Measurements from ENCODE around the gene LRRC27. TPM values are rescaled to one million over a fixed set of nuclear protein-coding genes. Genes with fewer than 3 reads are reported as not detected.
"Not testable (repeated sequence)": the region's sequence is repeated elsewhere in the genome, so short reads cannot be mapped to it uniquely, and the experiment has no call there.

LRRC27 gene
- total and polyA plus RNA-seq, 2 donors (not counting 1 experiment from before 2014, with no cell fraction given) = 4.1 to 11.7 TPM

- H3K4me2 ChIP-seq (ENCODE audit: extremely low read depth, insufficient read depth, low read length) = no peak overlapping the region
- H3K36me3 ChIP-seq (ENCODE audit: control insufficient read depth, insufficient read depth, low read length) = no peaks in the 10 kb centered on the region
- H3K4me3 ChIP-seq (replicated peaks in 1 of 4; ENCODE audit: control extremely low read depth in 1 of 4, insufficient read depth in 1 of 4, low read depth in 3 of 4, low read length in 4 of 4) = no peak overlapping the region
- no peaks in the 10 kb centered on the region for H3K27me3 ChIP-seq (ENCODE audit: control insufficient read depth, insufficient read depth, low read length)
- TF ChIP-seq EZH2 (IDR thresholded peaks at IDR 0.05; ENCODE audit: low read length, missing control alignments) = no peak
- TF ChIP-seq CTCF (conservative IDR thresholded peaks at IDR 0.05 in 1 of 2, IDR thresholded peaks at IDR 0.05 in 1 of 2; ENCODE audit: low read depth in 1 of 2, low read length in 2 of 2) = no peak
- no peak overlapping the region for H2AFZ ChIP-seq (ENCODE audit: low read length)
- no peaks in the 10 kb centered on the region for H3K4me1 ChIP-seq (ENCODE audit: control insufficient read depth, extremely low read depth, insufficient read depth, low read length)
- H3K9me3 ChIP-seq (ENCODE audit: control insufficient read depth, insufficient read depth, low read depth, low read length) = no peaks in the 10 kb centered on the region
- no peaks in the 10 kb centered on the region for H3K79me2 ChIP-seq (ENCODE audit: control insufficient read depth, insufficient read depth, low read length)
- DNase-seq (ENCODE audit: low read depth in 2 of 2) = no peak
- no peaks in the 10 kb centered on the region for H4K20me1 ChIP-seq (ENCODE audit: control insufficient read depth, extremely low read depth, insufficient read depth, low read length)
- H3K9ac ChIP-seq (ENCODE audit: insufficient read depth, low read length) = no peak overlapping the region
- H3K27ac ChIP-seq (ENCODE audit: insufficient read depth, low read length) = no peak overlapping the region
Observed at GRCh38 chr10:132385721-132386418, 53.9 kb downstream of the LRRC27 start.

GRCh38 chr10:132386419-132386831 lies 54.4 kb downstream of the LRRC27 start:
- Histone ChIP-seq H3K9me3 (ENCODE audit: control insufficient read depth, insufficient read depth, low read depth, low read length) (no peaks in the 10 kb centered on the region), H3K4me1 (ENCODE audit: control insufficient read depth, extremely low read depth, insufficient read depth, low read length) (no peaks in the 10 kb centered on the region), H3K27ac (ENCODE audit: insufficient read depth, low read length) (no peak overlapping the region), H3K36me3 (ENCODE audit: control insufficient read depth, insufficient read depth, low read length) (no peaks in the 10 kb centered on the region), H2AFZ (ENCODE audit: low read length) (no peak overlapping the region), H3K4me2 (ENCODE audit: extremely low read depth, insufficient read depth, low read length) (no peak overlapping the region), H3K9ac (ENCODE audit: insufficient read depth, low read length) (no peak overlapping the region), H3K27me3 (ENCODE audit: control insufficient read depth, insufficient read depth, low read length) (no peaks in the 10 kb centered on the region), H3K79me2 (ENCODE audit: control insufficient read depth, insufficient read depth, low read length) (no peaks in the 10 kb centered on the region), H3K4me3 (replicated peaks in 1 of 4; ENCODE audit: control extremely low read depth in 1 of 4, insufficient read depth in 1 of 4, low read depth in 3 of 4, low read length in 4 of 4) (no peak overlapping the region), H4K20me1 (ENCODE audit: control insufficient read depth, extremely low read depth, insufficient read depth, low read length) (no peaks in the 10 kb centered on the region)
- DNase-seq (ENCODE audit: low read depth in 2 of 2) = no peak
- TF ChIP-seq CTCF (conservative IDR thresholded peaks at IDR 0.05 in 1 of 2, IDR thresholded peaks at IDR 0.05 in 1 of 2; ENCODE audit: low read depth in 1 of 2, low read length in 2 of 2) = no peak
- TF ChIP-seq EZH2 (IDR thresholded peaks at IDR 0.05; ENCODE audit: low read length, missing control alignments) = no peak

GRCh38 chr10:132386896-132387295 lies 54.9 kb downstream of the LRRC27 start:
- H3K4me2 ChIP-seq (ENCODE audit: extremely low read depth, insufficient read depth, low read length); DNase-seq (ENCODE audit: low read depth in 2 of 2); H3K27me3 ChIP-seq (ENCODE audit: control insufficient read depth, insufficient read depth, low read length); H3K9me3 ChIP-seq (ENCODE audit: control insufficient read depth, insufficient read depth, low read depth, low read length); H3K27ac ChIP-seq (ENCODE audit: insufficient read depth, low read length); H2AFZ ChIP-seq (ENCODE audit: low read length); H3K4me1 ChIP-seq (ENCODE audit: control insufficient read depth, extremely low read depth, insufficient read depth, low read length); H3K4me3 ChIP-seq (replicated peaks in 1 of 4; ENCODE audit: control extremely low read depth in 1 of 4, insufficient read depth in 1 of 4, low read depth in 3 of 4, low read length in 4 of 4); H3K36me3 ChIP-seq (ENCODE audit: control insufficient read depth, insufficient read depth, low read length); H3K79me2 ChIP-seq (ENCODE audit: control insufficient read depth, insufficient read depth, low read length); H3K9ac ChIP-seq (ENCODE audit: insufficient read depth, low read length); H4K20me1 ChIP-seq (ENCODE audit: control insufficient read depth, extremely low read depth, insufficient read depth, low read length): not testable (repeated sequence)
